Ishikawa (cell line): Measurements from ENCODE around the gene CD82.
A peak's percentile ranks its signal among the peaks of the same experiment; 100 is the strongest.

Experiments
- CEBPB ChIP-seq: IDR thresholded peaks from 2 replicates; pipeline ENCODE4 v1.6.1; 2012
- CREB1 ChIP-seq: IDR thresholded peaks from 2 replicates; pipeline ENCODE4 v1.6.1; 2012; ENCODE audit warnings: low read depth
- EGR1 ChIP-seq: IDR thresholded peaks from 2 replicates; pipeline ENCODE4 v1.6.1; 2012
- EP300 ChIP-seq: IDR thresholded peaks from 2 replicates; pipeline ENCODE4 v1.6.1; 2012; ENCODE audit warnings: borderline replicate concordance
- FOXM1 ChIP-seq: IDR thresholded peaks from 2 replicates; pipeline ENCODE4 v1.6.1; 2012; ENCODE audit warnings: low read depth, borderline replicate concordance
- MAX ChIP-seq: IDR thresholded peaks from 2 replicates; pipeline ENCODE4 v1.6.1; 2012
- NFIC ChIP-seq: IDR thresholded peaks from 2 replicates; pipeline ENCODE4 v1.6.1; 2012
- RAD21 ChIP-seq: IDR thresholded peaks from 2 replicates; pipeline ENCODE4 v1.6.1; 2012; ENCODE audit warnings: low read depth
- REST ChIP-seq: IDR thresholded peaks from 2 replicates; pipeline ENCODE4 v1.6.1; 2012; ENCODE audit warnings: low read depth, mild to moderate bottlenecking
- TAF1 ChIP-seq: IDR thresholded peaks from 2 replicates; pipeline ENCODE4 v1.6.1; 2012; ENCODE audit warnings: low read depth, mild to moderate bottlenecking
- TCF12 ChIP-seq: IDR thresholded peaks from 2 replicates; pipeline ENCODE4 v1.6.1; 2012; ENCODE audit warnings: low read depth
- TEAD4 ChIP-seq: IDR thresholded peaks from 2 replicates; pipeline ENCODE4 v1.6.1; 2012
- YY1 ChIP-seq: IDR thresholded peaks from 2 replicates; pipeline ENCODE4 v1.6.1; 2012; ENCODE audit warnings: low read depth
- ZBTB7A ChIP-seq: IDR thresholded peaks from 2 replicates; pipeline ENCODE4 v1.6.1; 2012; ENCODE audit warnings: low read depth
- TF ChIP-seq, protein P1 (sequence below): IDR thresholded peaks from 2 replicates; pipeline ENCODE4 v1.6.1; 2012

The CD82 gene, protein sequence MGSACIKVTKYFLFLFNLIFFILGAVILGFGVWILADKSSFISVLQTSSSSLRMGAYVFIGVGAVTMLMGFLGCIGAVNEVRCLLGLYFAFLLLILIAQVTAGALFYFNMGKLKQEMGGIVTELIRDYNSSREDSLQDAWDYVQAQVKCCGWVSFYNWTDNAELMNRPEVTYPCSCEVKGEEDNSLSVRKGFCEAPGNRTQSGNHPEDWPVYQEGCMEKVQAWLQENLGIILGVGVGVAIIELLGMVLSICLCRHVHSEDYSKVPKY

GRCh38 chr11:44565211-44565952 lies at the start of gene CD82:
TSS of gene CD82 (plus strand) at chr11:44565663. CDS start at chr11:44594663, 29,000 bp downstream.
- TF ChIP-seq EP300 (no peak), ZBTB7A (peak; percentile 56; the same call in 1 of the 2 replicates)

GRCh38 chr11:44516688-44517507 lies 48.6 kb upstream of the CD82 start:
- no peak for TF ChIP-seq MAX
- no peak for TF ChIP-seq EGR1
- no peak for TF ChIP-seq EP300

- TF ChIP-seq ZBTB7A (no peak), TAF1 (no peak), EGR1 (no peak), CREB1 (no peak), TCF12 (no peak), NFIC (no peak), REST (no peak), YY1 (no peak), EP300 (no peak), FOXM1 (no peak), CEBPB (no peak), RAD21 (no peak), MAX (no peak), TEAD4 (no peak)
- TF ChIP-seq, protein P1, sequence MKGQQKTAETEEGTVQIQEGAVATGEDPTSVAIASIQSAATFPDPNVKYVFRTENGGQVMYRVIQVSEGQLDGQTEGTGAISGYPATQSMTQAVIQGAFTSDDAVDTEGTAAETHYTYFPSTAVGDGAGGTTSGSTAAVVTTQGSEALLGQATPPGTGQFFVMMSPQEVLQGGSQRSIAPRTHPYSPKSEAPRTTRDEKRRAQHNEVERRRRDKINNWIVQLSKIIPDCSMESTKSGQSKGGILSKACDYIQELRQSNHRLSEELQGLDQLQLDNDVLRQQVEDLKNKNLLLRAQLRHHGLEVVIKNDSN: no peak
These were observed 47.9 kb upstream of the CD82 start for GRCh38 chr11:44517541-44517940.

DNA sequence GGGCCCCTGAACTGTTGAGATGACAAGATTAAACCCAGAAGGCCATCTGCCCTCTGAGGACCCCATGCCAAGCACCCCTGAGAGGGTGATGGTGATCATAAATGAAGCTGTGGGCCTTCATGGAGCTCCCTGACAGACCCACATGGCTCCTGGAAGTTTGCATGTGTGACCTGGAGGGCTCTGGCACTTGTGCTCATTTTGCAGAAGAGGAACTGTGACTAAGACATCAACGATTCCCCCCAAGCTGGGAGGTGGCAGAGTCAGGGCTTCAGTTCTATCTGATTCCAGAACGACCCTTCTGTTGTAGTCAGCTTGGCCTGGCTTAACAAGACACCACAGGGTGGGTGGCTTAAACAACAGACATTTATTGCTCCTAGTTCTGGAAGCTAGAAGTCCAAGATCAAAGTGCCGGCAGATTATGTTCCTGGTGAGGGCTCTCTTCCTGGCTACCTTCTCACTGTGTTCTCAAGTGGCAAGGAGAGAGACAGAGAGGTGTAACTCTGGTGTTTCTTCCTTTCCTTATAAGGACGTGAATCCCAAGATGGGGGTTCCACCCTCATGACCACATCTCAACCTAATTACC lies 46.4 kb upstream of the CD82 start:
- no peak for TF ChIP-seq FOXM1
- TF ChIP-seq, protein P1: no peak
- TF ChIP-seq CREB1: no peak
- TF ChIP-seq ZBTB7A: no peak
- no peak for TF ChIP-seq REST
- no peak for TF ChIP-seq RAD21
- TF ChIP-seq MAX: no peak
- no peak for TF ChIP-seq YY1
- no peak for TF ChIP-seq EP300
- TF ChIP-seq CEBPB: no peak
- no peak for TF ChIP-seq EGR1
- no peak for TF ChIP-seq TAF1
- no peak for TF ChIP-seq TCF12
- TF ChIP-seq TEAD4: no peak
- no peak for TF ChIP-seq NFIC
